Subcutaneous abdominal adipose tissue (tissue), 5 donors: Measurements from ENCODE around the gene VRK3.

ENCODE experiments used
- H3K27ac ChIP-seq: one replicate; pipeline ENCODE4 v1.7.0; 2013; ENCODE audit warnings: low read depth, mild to moderate bottlenecking, inconsistent platforms, low read length, moderate library complexity
- H3K27me3 ChIP-seq, 5 donors: one replicate each; pipeline ENCODE4 v1.7.0; 2013; ENCODE audit warnings: low read length in 5 of 5, inconsistent platforms in 1 of 5; ENCODE audit not compliant: control insufficient read depth in 5 of 5, insufficient read depth in 4 of 5
- H3K36me3 ChIP-seq, 5 donors: one replicate each; pipeline ENCODE4 v1.7.0; 2013; ENCODE audit warnings: low read length in 5 of 5; ENCODE audit not compliant: control insufficient read depth in 5 of 5, insufficient read depth in 5 of 5
- H3K4me1 ChIP-seq, 5 donors: one replicate each; pipeline ENCODE4 v1.7.0; 2013; ENCODE audit warnings: low read length in 5 of 5, mild to moderate bottlenecking in 3 of 5, moderate library complexity in 1 of 5; ENCODE audit not compliant: control insufficient read depth in 5 of 5, insufficient read depth in 5 of 5
- H3K4me3 ChIP-seq, 5 donors: one replicate each; pipeline ENCODE4 v1.7.0; 2013; ENCODE audit warnings: low read length in 5 of 5, low read depth in 1 of 5
- H3K9ac ChIP-seq, 5 donors: one replicate each; pipeline ENCODE4 v1.7.0; 2013; ENCODE audit warnings: low read length in 5 of 5, mild to moderate bottlenecking in 4 of 5, moderate library complexity in 3 of 5
- H3K9me3 ChIP-seq, 5 donors: one replicate each; pipeline ENCODE4 v1.7.0; 2013; ENCODE audit warnings: low read length in 5 of 5; ENCODE audit not compliant: control insufficient read depth in 5 of 5
- donor health status: healthy.
- donor health status: healthy.
- donor health status: healthy.
- donor health status: healthy.
- donor health status: healthy.

Gene VRK3

DNA sequence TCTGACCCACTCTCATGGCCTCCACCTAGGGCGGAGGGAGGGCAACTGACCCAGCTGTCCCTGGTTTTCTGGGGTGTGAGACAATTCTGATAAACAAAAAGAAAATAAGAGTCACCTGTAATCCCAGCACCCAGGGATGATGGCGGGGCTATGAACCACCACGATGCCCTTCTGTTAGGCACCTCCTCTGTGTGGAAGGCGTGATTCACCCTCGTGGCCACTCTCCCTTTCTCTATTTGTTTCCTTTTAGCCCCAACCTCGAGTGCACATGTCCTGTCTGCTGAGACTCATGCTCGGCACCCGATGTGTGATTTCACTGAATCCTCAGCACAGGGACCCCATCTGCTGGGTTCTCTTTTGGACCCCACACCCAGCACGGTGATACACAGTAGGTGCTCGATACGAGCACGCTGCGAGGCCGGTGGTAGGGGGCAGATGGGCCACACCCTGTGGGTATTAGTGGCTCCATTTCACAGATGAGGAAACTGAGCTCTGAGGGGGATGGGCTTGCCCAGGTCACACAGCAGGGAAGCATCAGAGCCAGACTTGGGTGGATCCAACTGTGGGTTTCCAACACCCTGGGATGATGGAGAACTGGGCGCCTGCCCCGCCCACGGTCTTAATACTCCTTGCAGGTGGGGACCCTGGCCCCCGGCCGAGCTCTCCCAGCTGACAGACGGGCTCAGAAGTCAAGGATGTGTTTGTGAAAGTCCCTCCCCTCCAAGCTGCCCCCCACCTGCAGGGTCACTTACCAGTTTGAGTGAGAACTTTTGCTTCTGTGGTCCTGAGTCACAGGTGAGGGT lies 24.9 kb downstream of the VRK3 start:
- H3K4me3 ChIP-seq = no peak overlapping the region
- H3K36me3 ChIP-seq = peaks cover 0 to 92% (median 74%) of the 10 kb centered on the region in 5 donors
- H3K27ac ChIP-seq = no peak overlapping the region
- H3K9me3 ChIP-seq = no peaks in the 10 kb centered on the region
- no peak overlapping the region for H3K9ac ChIP-seq
- peaks cover 9 to 38% (median 28%) of the 10 kb centered on the region in 5 donors for H3K4me1 ChIP-seq
- H3K27me3 ChIP-seq = no peaks in the 10 kb centered on the region

DNA sequence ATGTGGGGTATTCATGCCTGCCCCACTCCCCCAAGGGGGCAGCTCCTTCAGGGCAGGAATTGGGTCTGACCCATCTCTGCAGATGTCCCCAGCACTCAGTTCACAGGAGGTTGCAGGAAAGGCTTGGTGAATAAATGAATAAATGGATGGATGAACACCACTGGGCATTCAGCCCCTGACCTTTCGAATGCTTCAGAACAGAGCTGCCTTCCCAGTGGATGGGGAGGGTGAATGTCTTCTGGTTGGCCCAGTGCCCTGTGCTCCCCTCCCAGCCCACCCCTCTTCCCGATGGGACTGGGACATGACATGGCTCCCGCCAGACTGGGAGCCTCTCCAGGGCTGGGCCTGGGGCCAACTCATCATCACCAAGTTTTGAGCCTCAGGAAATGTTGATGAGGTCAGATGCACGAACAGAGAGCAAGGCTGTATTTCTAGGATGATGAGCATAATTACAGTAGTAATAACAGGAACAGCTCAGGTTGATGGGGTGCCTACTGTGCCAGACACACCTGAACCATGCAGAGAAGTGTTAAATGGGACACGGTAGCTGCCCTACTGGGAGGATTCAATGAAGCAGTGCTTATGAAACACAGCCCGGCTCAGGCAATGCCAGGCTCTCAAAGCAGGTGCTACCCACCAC lies 25.7 kb downstream of the VRK3 start:
- H3K4me3 ChIP-seq = no peak overlapping the region
- no peak overlapping the region for H3K27ac ChIP-seq
- H3K9ac ChIP-seq = no peak overlapping the region
- no peaks in the 10 kb centered on the region for H3K9me3 ChIP-seq
- peaks cover 0 to 92% (median 75%) of the 10 kb centered on the region in 5 donors for H3K36me3 ChIP-seq
- H3K27me3 ChIP-seq = no peaks in the 10 kb centered on the region
- peaks cover 8 to 34% (median 28%) of the 10 kb centered on the region in 5 donors for H3K4me1 ChIP-seq

DNA sequence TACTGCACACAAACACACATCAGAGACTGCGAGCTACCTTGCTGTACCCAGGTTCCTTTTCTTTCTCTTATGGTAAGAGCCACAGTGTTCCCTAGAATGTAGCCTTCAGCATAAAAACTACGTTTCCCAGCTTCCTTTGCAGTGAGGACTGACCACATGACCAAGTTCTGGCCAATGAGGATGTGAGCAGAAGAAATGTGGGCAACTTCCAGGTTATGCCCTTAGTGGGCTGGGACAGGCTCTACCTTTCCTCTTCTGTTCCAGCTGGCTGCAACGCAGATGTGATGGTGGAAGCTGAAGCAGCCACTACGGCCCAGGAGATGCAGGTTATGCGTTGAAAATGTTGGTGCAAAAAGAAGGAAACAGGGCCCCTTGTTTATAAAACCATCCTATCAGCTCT lies 27.5 kb downstream of the VRK3 start:
- Histone ChIP-seq H3K27me3 (no peaks in the 10 kb centered on the region), H3K36me3 (peaks cover 0 to 94% (median 82%) of the 10 kb centered on the region in 5 donors), H3K4me1 (peaks cover 1 to 17% (median 11%) of the 10 kb centered on the region in 5 donors), H3K4me3 (no peak overlapping the region), H3K9ac (no peak overlapping the region), H3K9me3 (no peaks in the 10 kb centered on the region), H3K27ac (no peak overlapping the region)

DNA sequence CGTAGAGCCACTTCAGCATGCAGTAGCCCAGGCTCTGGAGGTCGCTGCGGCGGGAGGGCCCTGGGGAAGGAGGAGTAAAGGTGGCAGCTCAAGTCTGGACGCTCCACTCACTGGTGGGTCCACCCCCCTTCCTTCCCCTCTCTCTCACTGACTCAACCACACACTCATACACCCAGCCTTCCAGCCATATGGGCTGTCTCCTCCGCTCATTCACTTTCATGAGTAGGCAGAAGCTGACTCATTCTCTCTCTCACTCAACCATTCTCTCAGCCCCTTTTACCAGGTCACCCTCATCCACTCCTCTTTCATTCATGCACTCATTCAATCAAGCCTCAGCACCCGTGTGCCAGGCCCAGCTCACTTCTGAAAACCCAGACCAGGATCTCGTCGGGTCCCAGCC lies 36.7 kb downstream of the VRK3 start:
- H3K4me1 ChIP-seq = no peaks in the 10 kb centered on the region
- no peak overlapping the region for H3K27ac ChIP-seq
- H3K27me3 ChIP-seq = no peaks in the 10 kb centered on the region
- no peaks in the 10 kb centered on the region for H3K9me3 ChIP-seq
- no peak overlapping the region for H3K4me3 ChIP-seq
- H3K9ac ChIP-seq = no peak overlapping the region
- H3K36me3 ChIP-seq = peaks cover 6 to 88% (median 78%) of the 10 kb centered on the region in 5 donors

DNA sequence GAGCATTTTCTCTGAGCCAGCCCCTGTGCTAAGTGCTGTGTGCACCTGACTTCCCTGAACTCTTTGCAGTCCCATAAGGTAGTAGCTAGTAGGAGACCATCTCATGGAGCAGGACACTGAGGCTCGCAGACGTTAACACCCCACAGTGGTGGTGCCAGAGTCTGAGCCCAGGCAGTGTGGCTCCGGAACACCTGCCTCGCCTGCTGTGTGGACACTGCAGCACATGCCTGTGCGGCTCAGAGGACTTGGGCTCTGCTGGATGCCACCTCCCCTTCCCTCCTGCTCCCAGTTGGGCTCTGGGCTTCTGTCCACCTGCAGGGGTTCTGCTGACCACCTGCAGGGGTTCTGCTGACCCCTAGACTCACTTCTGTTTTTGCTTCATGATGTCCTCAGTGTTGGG lies 37.2 kb downstream of the VRK3 start:
- no peaks in the 10 kb centered on the region for H3K4me1 ChIP-seq
- no peak overlapping the region for H3K27ac ChIP-seq
- H3K27me3 ChIP-seq = no peaks in the 10 kb centered on the region
- peaks cover 6 to 83% (median 76%) of the 10 kb centered on the region in 5 donors for H3K36me3 ChIP-seq
- no peak overlapping the region for H3K4me3 ChIP-seq
- no peaks in the 10 kb centered on the region for H3K9me3 ChIP-seq
- no peak overlapping the region for H3K9ac ChIP-seq

DNA sequence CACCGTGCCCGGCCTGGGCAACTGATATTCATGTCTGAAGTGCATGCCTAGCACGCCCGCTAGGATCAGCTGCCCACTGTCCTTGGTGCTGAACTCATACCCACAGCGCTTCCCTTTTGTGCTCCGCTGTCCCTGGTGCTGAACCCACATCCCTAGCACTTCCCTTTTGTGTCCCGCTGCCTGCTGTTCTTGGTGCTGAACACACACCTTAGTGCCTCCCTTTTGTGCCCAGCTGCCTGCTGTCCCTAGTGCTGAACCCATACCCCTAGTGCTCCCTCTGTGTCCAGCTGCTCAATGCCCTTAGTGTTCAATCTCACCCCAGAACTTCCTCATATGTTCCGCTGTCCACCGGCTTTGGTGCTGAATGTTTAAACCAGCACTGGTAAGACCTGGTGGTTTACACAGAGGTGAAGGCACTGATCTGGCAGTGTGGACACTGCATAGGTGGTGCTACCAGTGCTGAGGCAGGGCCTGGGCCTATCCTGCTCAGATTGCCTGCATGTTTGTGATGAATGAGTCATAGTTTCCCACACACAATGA lies 37.9 kb downstream of the VRK3 start:
- no peaks in the 10 kb centered on the region for H3K9me3 ChIP-seq
- no peak overlapping the region for H3K4me3 ChIP-seq
- no peaks in the 10 kb centered on the region for H3K27me3 ChIP-seq
- no peaks in the 10 kb centered on the region for H3K4me1 ChIP-seq
- no peak overlapping the region for H3K27ac ChIP-seq
- H3K36me3 ChIP-seq = peaks cover 3 to 82% (median 71%) of the 10 kb centered on the region in 5 donors
- no peak overlapping the region for H3K9ac ChIP-seq

DNA sequence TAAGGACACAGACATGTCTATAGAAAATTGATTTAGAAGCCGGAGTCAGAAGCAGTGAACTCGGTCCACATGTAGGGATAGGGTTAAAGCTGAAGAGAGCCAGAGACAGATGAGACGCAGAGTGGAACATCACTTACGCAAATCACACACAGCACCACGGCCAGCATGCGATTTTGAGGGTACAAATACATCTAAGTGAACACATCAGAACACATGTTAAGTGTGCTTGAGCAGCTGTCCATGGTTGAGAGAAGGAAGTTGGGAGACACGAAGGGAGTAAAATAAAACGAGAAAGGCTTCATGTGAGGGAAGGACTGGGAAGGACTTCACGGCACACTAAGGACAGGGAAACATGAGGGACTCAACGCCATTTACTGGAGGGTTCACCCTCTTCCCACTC lies 38.8 kb downstream of the VRK3 start:
- Histone ChIP-seq H3K27ac (no peak overlapping the region), H3K9ac (no peak overlapping the region), H3K4me3 (no peak overlapping the region), H3K36me3 (peaks cover 3 to 82% (median 71%) of the 10 kb centered on the region in 5 donors), H3K9me3 (no peaks in the 10 kb centered on the region), H3K4me1 (no peaks in the 10 kb centered on the region), H3K27me3 (no peaks in the 10 kb centered on the region)

DNA sequence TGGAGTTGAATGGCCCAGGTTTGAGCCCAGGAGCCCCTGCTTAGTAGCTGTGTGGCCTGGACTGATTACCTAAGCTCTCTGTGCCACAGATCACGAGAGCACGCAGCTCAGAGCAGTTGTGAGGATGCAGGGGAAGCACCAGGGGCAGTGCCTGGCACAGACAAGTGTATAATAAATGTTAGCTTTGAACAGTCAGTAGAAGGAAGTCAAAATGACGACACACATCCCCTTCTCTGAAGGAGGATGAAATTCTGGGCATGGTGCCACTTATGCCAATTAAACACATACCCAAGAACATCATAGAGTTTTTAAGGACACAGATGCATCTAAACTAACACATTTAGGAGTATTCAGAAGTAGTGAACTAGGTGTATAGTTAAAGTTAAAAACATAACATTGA lies 39.3 kb downstream of the VRK3 start:
- Histone ChIP-seq H3K9ac (no peak overlapping the region), H3K27ac (no peak overlapping the region), H3K27me3 (no peaks in the 10 kb centered on the region), H3K36me3 (peaks cover 3 to 77% (median 67%) of the 10 kb centered on the region in 5 donors), H3K4me1 (no peaks in the 10 kb centered on the region), H3K4me3 (no peak overlapping the region), H3K9me3 (no peaks in the 10 kb centered on the region)

GRCh38 chr19:49984491-49984890 lies 40.7 kb downstream of the VRK3 start:
- H3K9ac ChIP-seq = no peak overlapping the region
- peaks cover 3 to 73% (median 64%) of the 10 kb centered on the region in 5 donors for H3K36me3 ChIP-seq
- H3K27ac ChIP-seq = no peak overlapping the region

GRCh38 chr19:49983645-49984229 lies 41.4 kb downstream of the VRK3 start:
- Histone ChIP-seq H3K9ac (no peak overlapping the region), H3K9me3 (no peaks in the 10 kb centered on the region), H3K4me3 (no peak overlapping the region), H3K36me3 (peaks cover 3 to 72% (median 62%) of the 10 kb centered on the region in 5 donors), H3K27ac (no peak overlapping the region), H3K4me1 (no peaks in the 10 kb centered on the region), H3K27me3 (no peaks in the 10 kb centered on the region)

More at GRCh38 chr19:49984491-49984890, 40.7 kb downstream of the VRK3 start:
- no peaks in the 10 kb centered on the region for H3K27me3 ChIP-seq
- H3K4me3 ChIP-seq = no peak overlapping the region
- H3K9me3 ChIP-seq = no peaks in the 10 kb centered on the region
- H3K4me1 ChIP-seq = no peaks in the 10 kb centered on the region
